Naive thymus-derived CD8-positive, alpha-beta T cell (primary cell): ENCODE data around the gene PRTN3. TPM values are rescaled to one million over a fixed set of nuclear protein-coding genes. Genes with fewer than 3 reads are reported as not detected.

Experiments
- ATAC-seq, 2 donors: fragments of 150-1000 bp; cut with Tn5 transposase in 1 of 2; sonication (Bioruptor Pico), chemical (Tn5 transposase) in 1 of 2; 1 replicate in 1 of 2; 2 replicates in 1 of 2; pipeline ENCODE4 v1.10.0; 2021; ENCODE audit warnings: mild to moderate bottlenecking in 2 of 2, moderate library complexity in 2 of 2
- POLR2A ChIA-PET: fragments of 350-600 bp; sonication (Branson Sonifier 250); formaldehyde crosslinking; loops from one replicate; lab custom pipeline; 2021; ENCODE audit warnings: antibody characterized with exemption; lab: Charles Lee
- DNase-seq, 10 donors: peaks; one replicate each; pipeline versions ENCODE4 v3.0.0 to v3.0.0-alpha.2; 2020 to 2022
- H3K27ac Mint-ChIP-seq, 10 donors: one replicate each; pipeline ENCODE4 v1.8.0; 2020 to 2022; ENCODE audit warnings: mild to moderate bottlenecking in 10 of 10, mixed read lengths in 10 of 10, moderate library complexity in 4 of 10, inconsistent platforms in 1 of 10
- H3K27me3 Mint-ChIP-seq, 5 donors: one replicate each; pipeline ENCODE4 v1.8.0; 2021 to 2022; ENCODE audit warnings: mixed read lengths in 5 of 5
- H3K36me3 Mint-ChIP-seq, 3 donors: one replicate each; pipeline ENCODE4 v1.8.0; 2020 to 2022; ENCODE audit warnings: mixed read lengths in 3 of 3, mild to moderate bottlenecking in 2 of 3, inconsistent platforms in 1 of 3
- H3K4me1 Mint-ChIP-seq, 4 donors: one replicate each; pipeline ENCODE4 v1.8.0; 2021 to 2022; ENCODE audit warnings: mixed read lengths in 4 of 4
- H3K4me3 Mint-ChIP-seq, 10 donors: one replicate each; pipeline ENCODE4 v1.8.0; 2020 to 2022; ENCODE audit warnings: mild to moderate bottlenecking in 10 of 10, mixed read lengths in 10 of 10, moderate library complexity in 6 of 10, inconsistent platforms in 1 of 10
- H3K9me3 Mint-ChIP-seq, 9 donors: one replicate each; pipeline ENCODE4 v1.8.0; 2020 to 2022; ENCODE audit warnings: mixed read lengths in 9 of 9, mild to moderate bottlenecking in 3 of 9, inconsistent platforms in 1 of 9, moderate library complexity in 1 of 9
- microRNA-seq: library from miRNA; unstranded; fragments of <30 nt; microRNA quantifications from one replicate; pipeline ENCODE4 v1.2.0, GENCODE V29; 2022; ENCODE audit warnings: borderline microRNAs expressed
- polyA plus RNA-seq, 3 donors: library from polyadenylated mRNA; unstranded; fragments of 300-500 nt; fragmentation: Illumina TruSeq; gene quantifications; one replicate each; pipeline ENCODE4 v1.2.3, GENCODE V29; 2021
- total RNA-seq, 8 experiments: library from RNA in 2 of 8; stranded (reverse) in 2 of 8; gene quantifications; one replicate each; pipeline ENCODE4 v1.2.3 and lab custom pipeline; 2021 to 2026

PRTN3 gene
- total and polyA plus RNA-seq, 5 experiments from 2014 or later, result not detected

DNA sequence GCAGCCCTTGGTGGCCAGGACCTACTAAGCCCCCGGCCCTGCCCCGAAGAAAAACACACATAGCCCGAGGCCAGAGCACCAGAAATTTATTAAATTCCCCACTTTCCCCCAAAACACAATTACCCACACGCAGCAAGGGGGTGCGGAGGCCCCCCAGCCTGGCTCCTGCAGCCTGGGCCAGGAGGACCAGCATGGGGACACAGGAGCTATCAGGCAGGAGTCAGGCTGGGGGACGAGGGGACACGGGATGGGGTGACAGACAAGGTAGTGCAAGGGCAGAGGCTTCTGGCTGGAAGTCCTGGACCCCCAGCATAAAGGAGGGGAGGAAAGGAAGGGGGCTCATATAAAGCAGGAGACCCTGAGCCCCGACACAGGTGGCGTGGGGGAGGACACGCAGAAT, 55.6 kb downstream of the PRTN3 start:
- no peak for DNase-seq
- no peak for ATAC-seq
- Mint-ChIP-seq H3K4me3 (no peak overlapping the region), H3K9me3 (no peaks in the 10 kb centered on the region), H3K36me3 (peaks cover 0 to 30% (median 6%) of the 10 kb centered on the region in 3 donors), H3K4me1 (peaks cover 6 to 46% (median 20%) of the 10 kb centered on the region in 4 donors), H3K27ac (peak overlapping the region in 5 of 10 donors; percentile 21 to 57 (median 51)), H3K27me3 (peaks cover 0 to 6% (median 0%) of the 10 kb centered on the region in 5 donors)
- POLR2A ChIA-PET, result interaction anchor here (0.8 to 14.3 kb wide), 6 partner anchors 9 to 33 kb away, joined by 3 to 376 read pairs (median 6); no protein-coding TSS in a partner anchor

GRCh38 chr19:896999-897398, 56.2 kb downstream of the PRTN3 start:
- Mint-ChIP-seq H3K36me3 (peaks cover 0 to 32% (median 6%) of the 10 kb centered on the region in 3 donors), H3K27me3 (peaks cover 0 to 6% (median 0%) of the 10 kb centered on the region in 5 donors), H3K27ac (peak overlapping the region in 7 of 10 donors; percentile 8 to 57 (median 51)), H3K9me3 (no peaks in the 10 kb centered on the region), H3K4me3 (no peak overlapping the region), H3K4me1 (peaks cover 6 to 45% (median 19%) of the 10 kb centered on the region in 4 donors)
- no peak for DNase-seq
- POLR2A ChIA-PET, result interaction anchor here (0.6 to 14.3 kb wide), 8 partner anchors 9 to 33 kb away, joined by 3 to 376 read pairs (median 6); no protein-coding TSS in a partner anchor
- no peak for ATAC-seq

DNA sequence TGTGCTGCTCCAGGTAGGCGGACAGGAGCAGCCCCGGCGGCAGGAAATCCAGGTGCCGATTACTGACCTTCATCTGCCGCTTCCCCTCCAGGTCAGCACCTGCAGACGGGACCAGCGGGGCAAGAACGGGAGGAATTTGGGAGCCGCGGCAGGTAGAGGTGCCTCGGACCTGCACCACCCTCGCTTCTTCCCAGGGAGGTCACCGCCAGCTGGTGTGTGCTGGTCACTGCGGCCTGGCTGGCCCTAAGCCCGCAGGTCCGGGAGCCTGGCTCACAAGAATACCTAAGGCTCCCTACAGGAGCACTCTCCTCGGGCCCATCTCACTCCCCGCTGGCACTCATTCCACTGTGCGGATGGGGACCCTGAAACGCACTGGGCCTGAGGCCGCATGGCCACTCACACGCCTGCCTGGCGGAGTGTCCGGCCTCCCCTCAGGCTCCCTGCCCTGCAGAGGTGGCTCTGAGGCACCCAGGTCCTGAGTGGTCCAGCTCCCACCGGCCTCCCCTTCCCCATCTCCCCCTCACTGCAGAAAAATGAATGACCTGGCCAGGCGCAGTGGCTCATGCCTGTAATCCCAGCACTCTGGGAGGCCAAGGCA, 56.7 kb downstream of the PRTN3 start:
- Mint-ChIP-seq H3K27ac (peak overlapping the region in 8 of 10 donors; percentile 9 to 69 (median 36)), H3K4me3 (peak overlapping the region in 1 of 10 donors; percentile 30), H3K4me1 (peaks cover 6 to 45% (median 17%) of the 10 kb centered on the region in 4 donors), H3K27me3 (peaks cover 0 to 6% (median 0%) of the 10 kb centered on the region in 5 donors), H3K36me3 (peaks cover 0 to 34% (median 6%) of the 10 kb centered on the region in 3 donors), H3K9me3 (no peaks in the 10 kb centered on the region)
- POLR2A ChIA-PET, result interaction anchor here (0.6 to 14.3 kb wide), 6 partner anchors 8 to 32 kb away, joined by 4 to 376 read pairs (median 8); no protein-coding TSS in a partner anchor
- ATAC-seq, result no peak
- DNase-seq, result no peak

Small RNA genes lying within 50 kb of the gene (microRNA-seq; reads per million reads assigned to microRNA genes)
- gene MIR3187, result 1.0 reads per million
- not detected for gene MIR4745

Other genes with a start within 250 kb of the PRTN3 start
- 10 to 100 TPM; 88.4 to 92.3 TPM for gene POLRMT, start 207.5 kb upstream of the PRTN3 start, total RNA-seq
- 10 to 100 TPM; 33.2 to 71.1 (median 37.4) TPM for gene POLRMT, start 207.5 kb upstream of the PRTN3 start, polyA plus RNA-seq
- gene FGF22, start 201.1 kb upstream of the PRTN3 start, total RNA-seq, result 1 to 10 TPM; 2.4 to 2.6 TPM
- not detected for gene FGF22, start 201.1 kb upstream of the PRTN3 start, polyA plus RNA-seq
- 100 to 1,000 TPM; 122 to 125 TPM for gene RNF126, start 177.8 kb upstream of the PRTN3 start, total RNA-seq
- 10 to 100 TPM; 56.2 to 70.7 (median 61.0) TPM for gene RNF126, start 177.8 kb upstream of the PRTN3 start, polyA plus RNA-seq
- gene FSTL3, start 164.6 kb upstream of the PRTN3 start, total RNA-seq, result 1 to 10 TPM; 3.0 to 4.2 TPM
- 1 to 10 TPM; 2.4 to 3.2 (median 2.8) TPM for gene FSTL3, start 164.6 kb upstream of the PRTN3 start, polyA plus RNA-seq
- not detected for gene PRSS57, start 145.5 kb upstream of the PRTN3 start, total RNA-seq
- gene PRSS57, start 145.5 kb upstream of the PRTN3 start, polyA plus RNA-seq, result 1 to 10 TPM in 1 of 3 donors, not detected in 2; 1.2 TPM
- gene PALM, start 132.1 kb upstream of the PRTN3 start, total RNA-seq, result not detected
- not detected for gene PALM, start 132.1 kb upstream of the PRTN3 start, polyA plus RNA-seq
- not detected for gene MISP, start 89.9 kb upstream of the PRTN3 start, total RNA-seq
- not detected for gene MISP, start 89.9 kb upstream of the PRTN3 start, polyA plus RNA-seq
- gene PTBP1, start 43.5 kb upstream of the PRTN3 start, total RNA-seq, result 100 to 1,000 TPM; 321 to 323 TPM
- 100 to 1,000 TPM; 110 to 190 (median 110) TPM for gene PTBP1, start 43.5 kb upstream of the PRTN3 start, polyA plus RNA-seq
- not detected for gene PLPPR3, start 19.0 kb upstream of the PRTN3 start, total RNA-seq
- not detected for gene PLPPR3, start 19.0 kb upstream of the PRTN3 start, polyA plus RNA-seq
- gene AZU1, start 13.2 kb upstream of the PRTN3 start, total RNA-seq, result under 1 TPM; 0.21 to 0.36 TPM
- not detected for gene AZU1, start 13.2 kb upstream of the PRTN3 start, polyA plus RNA-seq
- gene ELANE, start 11.3 kb downstream of the PRTN3 start, total RNA-seq, result not detected
- not detected for gene ELANE, start 11.3 kb downstream of the PRTN3 start, polyA plus RNA-seq
- gene CFD, start 18.7 kb downstream of the PRTN3 start, total RNA-seq, result 1 to 10 TPM; 2.4 to 3.9 TPM
- gene CFD, start 18.7 kb downstream of the PRTN3 start, polyA plus RNA-seq, result 1 to 10 TPM; 3.6 to 10.0 (median 4.3) TPM
- gene MED16, start 52.2 kb downstream of the PRTN3 start, total RNA-seq, result 10 to 100 TPM; 65.9 to 68.8 TPM
- gene MED16, start 52.2 kb downstream of the PRTN3 start, polyA plus RNA-seq, result 100 to 1,000 TPM in 1 of 3 donors, 10 to 100 TPM in 2; 54.3 to 117 (median 72.4) TPM
- gene RNU6-9, start 52.5 kb downstream of the PRTN3 start, total RNA-seq, result not detected
- not detected for gene RNU6-9, start 52.5 kb downstream of the PRTN3 start, polyA plus RNA-seq
- gene R3HDM4, start 72.2 kb downstream of the PRTN3 start, total RNA-seq, result 100 to 1,000 TPM; 179 to 184 TPM
- gene R3HDM4, start 72.2 kb downstream of the PRTN3 start, polyA plus RNA-seq, result 100 to 1,000 TPM; 137 to 238 (median 182) TPM
- gene KISS1R, start 76.3 kb downstream of the PRTN3 start, total RNA-seq, result 1 to 10 TPM; 1.4 to 2.6 TPM
- under 1 TPM; 0.18 to 0.58 (median 0.52) TPM for gene KISS1R, start 76.3 kb downstream of the PRTN3 start, polyA plus RNA-seq
- 1 to 10 TPM; 3.5 to 5.0 TPM for gene ARID3A, start 85.0 kb downstream of the PRTN3 start, total RNA-seq
- under 1 TPM; 0.09 to 0.58 (median 0.16) TPM for gene ARID3A, start 85.0 kb downstream of the PRTN3 start, polyA plus RNA-seq
- gene WDR18, start 143.3 kb downstream of the PRTN3 start, total RNA-seq, result 10 to 100 TPM; 50.6 to 54.1 TPM
- gene WDR18, start 143.3 kb downstream of the PRTN3 start, polyA plus RNA-seq, result 10 to 100 TPM; 51.2 to 72.7 (median 64.1) TPM
- gene GRIN3B, start 159.4 kb downstream of the PRTN3 start, total RNA-seq, result not detected
- gene GRIN3B, start 159.4 kb downstream of the PRTN3 start, polyA plus RNA-seq, result not detected
- 100 to 1,000 TPM; 331 to 365 TPM for gene TMEM259, start 180.1 kb downstream of the PRTN3 start, total RNA-seq
- 10 to 100 TPM; 37.9 to 77.0 (median 52.0) TPM for gene TMEM259, start 180.1 kb downstream of the PRTN3 start, polyA plus RNA-seq
- gene RNU6-2, start 180.5 kb downstream of the PRTN3 start, total RNA-seq, result not detected
- not detected for gene RNU6-2, start 180.5 kb downstream of the PRTN3 start, polyA plus RNA-seq
- 100 to 1,000 TPM; 211 to 216 TPM for gene CNN2, start 185.6 kb downstream of the PRTN3 start, total RNA-seq
- 100 to 1,000 TPM; 498 to 693 (median 515) TPM for gene CNN2, start 185.6 kb downstream of the PRTN3 start, polyA plus RNA-seq
- gene ABCA7, start 199.1 kb downstream of the PRTN3 start, total RNA-seq, result 100 to 1,000 TPM; 221 to 232 TPM
- gene ABCA7, start 199.1 kb downstream of the PRTN3 start, polyA plus RNA-seq, result 10 to 100 TPM in 1 of 3 donors, 1 to 10 TPM in 2; 4.2 to 14.4 (median 8.7) TPM
- gene ARHGAP45, start 226.2 kb downstream of the PRTN3 start, total RNA-seq, result 1,000 to 10,000 TPM; 1,025 to 1,060 TPM
- gene ARHGAP45, start 226.2 kb downstream of the PRTN3 start, polyA plus RNA-seq, result 100 to 1,000 TPM; 261 to 681 (median 358) TPM